Gastroesophageal sphincter (tissue), 3 donors: ENCODE results near the gene SERPINH1.

Experiments used
- CTCF ChIP-seq, 4 experiments: fragments of 200-600 bp in 2 of 4; fragments of 450-650 bp in 2 of 4; sonication (generic) in 1 of 4; IDR thresholded peaks; one replicate each; pipeline ENCODE4 v1.5.1; 2017 to 2019; ENCODE audit warnings: antibody characterized with exemption in 4 of 4, mild to moderate bottlenecking in 2 of 4, moderate library complexity in 2 of 4
- POLR2AphosphoS5 ChIP-seq: sonication (generic); formaldehyde crosslinking; IDR thresholded peaks from one replicate; pipeline ENCODE4 v1.6.1; 2017; ENCODE audit warnings: antibody characterized with exemption

DNA sequence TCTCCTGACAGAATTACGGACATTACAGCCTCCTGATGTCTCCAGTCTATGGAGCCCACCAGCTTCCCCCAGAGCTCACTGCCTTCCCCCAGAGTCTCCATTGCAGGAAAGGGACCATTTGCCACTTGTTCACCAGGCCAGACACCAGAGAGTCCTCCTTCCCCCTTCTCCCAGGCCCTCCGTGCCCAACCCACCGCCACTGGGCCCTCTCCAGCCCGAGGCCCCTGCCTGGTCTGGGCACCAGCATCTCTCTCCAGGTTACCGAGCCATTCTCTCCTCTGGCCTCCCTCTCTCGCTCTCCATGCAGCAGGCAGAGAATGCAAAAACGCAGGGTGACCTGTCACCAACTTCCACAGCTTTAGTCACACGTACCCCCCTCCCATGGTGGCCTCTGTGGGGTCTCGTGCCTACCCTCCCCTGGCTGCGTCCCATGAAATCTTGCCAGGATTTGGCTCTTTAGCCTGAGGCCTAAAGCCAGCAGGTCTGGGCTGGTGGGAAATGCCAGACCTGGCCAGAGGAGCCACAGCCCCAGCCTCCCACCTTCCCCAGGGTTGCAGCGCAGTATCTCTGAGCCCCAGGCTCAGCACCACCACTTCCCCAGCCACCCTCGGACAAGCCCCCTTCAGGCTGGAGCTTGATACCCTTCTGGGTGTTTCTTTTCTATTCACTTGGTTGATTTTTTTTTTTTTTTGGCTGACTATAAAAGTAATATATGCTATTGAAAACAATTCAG lies 6.8 kb upstream of the SERPINH1 start:
- no peak for TF ChIP-seq POLR2AphosphoS5
- no peak for TF ChIP-seq CTCF (IDR thresholded peaks at IDR 0.05)
